Heart left ventricle (tissue), 13 donors: Measurements from ENCODE around the gene TAF1B.

Experiments used
- POLR2A ChIP-seq, 2 donors: fragments of 450-650 bp; IDR thresholded peaks; one replicate each; pipeline ENCODE4 v1.6.1; 2017; ENCODE audit warnings: antibody characterized with exemption in 2 of 2, mild to moderate bottlenecking in 2 of 2, moderate library complexity in 2 of 2
- TF ChIP-seq, protein P1 (sequence below), 12 donors: fragments of 200-600 bp; sonication (generic) in 4 of 12; IDR thresholded peaks; one replicate each; pipeline versions ENCODE4 v1.5.0 to v1.8.0; 2018 to 2022; ENCODE audit warnings: antibody characterized with exemption in 12 of 12, mild to moderate bottlenecking in 5 of 12
- donor health status: ischemic (EF 13 %, LVEDD 7.1; RV severe dilation, severe dysfunction).
- donor health status: DM: no; HTN: yes; CAD: no.
- donor health status: DM: no; HTN: no; CAD: no.
- donor health status: ischemic (EF 25% LVEDD 6.9; RV normal size, moderate dysfunction).
- donor health status: ischemic (EF 25% LVEDD 5.7; RV mildly dilated, moderate dysfunction).
- donor health status: ischemic (EF 35%, LVEDD 5.7; RV mildly dilated, moderate dysfunction).
- donor health status: nonischemic (EF 11% LVEDD 7.7; RV severe dilation, severe dysfunction).
- donor health status: DM: yes; HTN: yes; CAD: no.
- donor health status: PGD.
- donor health status: ischemic (EF 29% LVEDD 5.4; RV normal size, mild dysfunction).
- donor health status: nonischemic (EF 23%, LVEDD 6.1; RV moderate dilation, normal function).

DNA sequence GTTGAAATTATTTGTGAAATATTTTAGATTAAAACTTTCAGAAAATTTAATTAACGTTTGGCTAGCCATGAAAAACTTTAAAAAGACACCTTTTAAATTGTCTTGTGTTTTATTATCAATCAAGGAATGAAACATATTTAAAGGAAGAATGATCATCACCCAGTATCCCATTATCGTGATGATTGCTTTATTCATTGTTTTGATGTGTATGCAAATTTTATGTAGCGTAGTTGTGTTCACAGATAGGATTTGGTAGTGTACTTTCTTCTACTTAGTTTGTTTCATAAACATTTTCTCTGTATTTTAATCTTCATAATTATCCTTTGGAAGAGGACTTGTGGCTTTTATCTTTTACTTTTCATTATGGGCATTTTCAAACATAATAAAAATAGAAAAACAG is 116.0 kb downstream of the TAF1B start:
- TF ChIP-seq, protein P1, sequence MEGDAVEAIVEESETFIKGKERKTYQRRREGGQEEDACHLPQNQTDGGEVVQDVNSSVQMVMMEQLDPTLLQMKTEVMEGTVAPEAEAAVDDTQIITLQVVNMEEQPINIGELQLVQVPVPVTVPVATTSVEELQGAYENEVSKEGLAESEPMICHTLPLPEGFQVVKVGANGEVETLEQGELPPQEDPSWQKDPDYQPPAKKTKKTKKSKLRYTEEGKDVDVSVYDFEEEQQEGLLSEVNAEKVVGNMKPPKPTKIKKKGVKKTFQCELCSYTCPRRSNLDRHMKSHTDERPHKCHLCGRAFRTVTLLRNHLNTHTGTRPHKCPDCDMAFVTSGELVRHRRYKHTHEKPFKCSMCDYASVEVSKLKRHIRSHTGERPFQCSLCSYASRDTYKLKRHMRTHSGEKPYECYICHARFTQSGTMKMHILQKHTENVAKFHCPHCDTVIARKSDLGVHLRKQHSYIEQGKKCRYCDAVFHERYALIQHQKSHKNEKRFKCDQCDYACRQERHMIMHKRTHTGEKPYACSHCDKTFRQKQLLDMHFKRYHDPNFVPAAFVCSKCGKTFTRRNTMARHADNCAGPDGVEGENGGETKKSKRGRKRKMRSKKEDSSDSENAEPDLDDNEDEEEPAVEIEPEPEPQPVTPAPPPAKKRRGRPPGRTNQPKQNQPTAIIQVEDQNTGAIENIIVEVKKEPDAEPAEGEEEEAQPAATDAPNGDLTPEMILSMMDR (IDR thresholded peaks at IDR 0.05): no peak
- no peak for TF ChIP-seq POLR2A (IDR thresholded peaks at IDR 0.05)
